Fibroblast of gingiva (primary cell): ENCODE results near the gene FLRT2.

Experiments
- DNase-seq: peaks from one replicate; pipeline ENCODE4 v3.0.0-alpha.2; 2011; ENCODE audit warnings: low read depth

FLRT2 gene

DNA sequence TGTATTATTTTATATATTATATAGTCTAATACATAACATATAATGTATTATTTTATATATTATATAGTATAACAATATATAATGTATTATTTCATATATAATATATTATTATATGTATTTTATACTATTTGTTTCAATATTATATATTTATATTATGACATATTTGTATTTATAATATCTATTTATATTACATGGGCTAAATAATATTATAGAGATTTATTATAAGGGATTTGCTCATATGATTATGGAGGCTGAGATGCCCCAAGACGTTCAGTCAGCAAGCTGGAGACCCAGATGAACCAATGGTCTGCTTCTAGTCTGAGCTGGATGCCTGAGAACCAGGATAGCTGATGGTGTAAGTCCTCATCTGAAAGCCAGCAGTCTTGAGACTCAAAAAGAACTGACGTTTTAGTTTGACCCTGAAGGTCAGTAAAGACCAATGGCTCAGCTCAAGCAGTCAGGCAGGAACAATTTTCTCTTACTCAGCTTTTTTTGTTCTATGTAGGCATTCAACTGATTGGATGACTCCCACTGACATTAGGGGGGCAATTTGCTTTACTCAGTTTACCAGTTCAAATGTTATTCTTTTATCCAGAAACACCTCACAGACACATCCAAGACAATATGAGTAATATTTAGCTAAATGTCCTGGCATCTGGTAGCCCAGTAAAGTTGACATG is 130.4 kb downstream of the FLRT2 start:
- no peak for DNase-seq

DNA sequence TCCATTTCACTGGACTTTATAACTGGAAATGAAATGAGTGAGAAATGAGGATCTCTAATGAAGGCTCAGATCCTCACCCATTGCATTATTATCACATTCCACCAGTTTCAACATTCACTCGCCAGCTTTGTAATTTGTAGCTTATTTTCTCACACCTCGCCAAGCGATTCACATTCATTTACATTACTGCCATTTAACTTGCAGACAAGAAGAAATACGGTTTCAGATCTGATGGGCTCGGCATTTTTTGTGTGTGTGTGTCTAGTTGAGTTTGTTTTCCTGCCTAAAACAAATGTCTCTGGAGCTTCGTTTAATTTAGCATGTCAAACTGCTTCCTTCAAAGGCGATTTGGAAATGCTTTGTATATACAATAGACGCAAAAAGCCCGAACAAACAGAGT is 132.2 kb downstream of the FLRT2 start:
- no peak for DNase-seq

DNA sequence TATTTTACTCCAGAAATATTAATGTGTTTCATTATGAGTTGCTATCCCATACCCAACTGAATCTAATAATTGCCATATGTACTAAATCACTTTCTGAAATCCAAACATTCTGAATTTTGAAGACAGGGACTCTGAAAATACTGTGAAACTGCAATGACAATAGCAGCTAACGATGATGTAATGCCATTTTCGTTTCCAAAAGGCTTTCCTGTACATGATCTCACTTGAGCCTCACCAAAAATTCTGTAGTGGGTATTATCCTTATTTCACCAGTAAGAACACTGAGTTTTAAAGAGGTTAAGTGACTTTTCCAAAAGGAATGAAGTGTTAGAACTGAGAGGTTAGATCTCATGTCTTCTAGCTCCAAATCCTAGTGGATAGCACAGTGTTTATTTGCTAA is 133.3 kb downstream of the FLRT2 start:
- no peak for DNase-seq

DNA sequence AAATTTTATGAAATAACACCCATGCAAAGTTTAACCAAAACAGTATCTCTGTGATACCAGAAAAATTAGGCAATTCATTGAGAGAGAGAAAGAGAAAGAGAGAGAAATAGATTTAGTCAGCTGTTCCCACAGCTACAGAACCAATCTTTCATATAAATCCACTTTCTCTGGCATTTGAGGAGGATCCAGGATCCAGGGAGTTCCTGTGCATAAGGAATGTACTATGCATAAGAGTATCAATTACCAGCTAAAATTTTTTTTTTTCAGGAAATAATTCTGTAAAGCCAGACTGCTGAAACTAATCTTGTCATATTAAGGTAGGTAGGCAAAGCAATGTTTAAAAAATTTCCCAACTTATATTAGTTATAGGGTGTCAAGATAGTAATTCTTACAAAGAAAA is 133.7 kb downstream of the FLRT2 start:
- DNase-seq = no peak

- peak; percentile 48 for DNase-seq
Observed at GRCh38 chr14:85675957-85676356, 146.0 kb downstream of the FLRT2 start.

- DNase-seq = peak; percentile 21
Observed at GRCh38 chr14:85686908-85687307, 157.0 kb downstream of the FLRT2 start.

DNA sequence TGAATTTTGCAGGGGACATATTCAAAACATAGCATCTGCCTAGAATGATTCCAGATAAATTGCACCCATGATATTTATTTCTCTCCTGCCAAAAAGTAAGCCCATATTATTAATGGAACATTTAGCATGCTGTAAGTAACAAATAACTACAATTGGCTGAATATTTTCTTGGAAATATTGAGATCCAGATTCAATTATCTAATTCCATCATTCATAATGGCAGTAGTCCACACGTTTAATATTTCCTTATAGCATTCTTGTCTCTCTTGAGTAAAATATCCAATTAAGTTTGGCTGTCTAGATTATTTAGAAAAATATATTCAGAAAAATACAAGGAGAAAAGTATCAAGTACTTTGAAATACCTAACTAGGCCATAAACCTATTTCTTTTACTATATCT is 157.5 kb downstream of the FLRT2 start:
- no peak for DNase-seq

GRCh38 chr14:85688006-85688405 is 158.1 kb downstream of the FLRT2 start:
- peak; percentile 78 for DNase-seq

GRCh38 chr14:85695300-85695699 is 165.4 kb downstream of the FLRT2 start:
- DNase-seq = no peak

GRCh38 chr14:85701116-85701515 is 171.2 kb downstream of the FLRT2 start:
- no peak for DNase-seq

- no peak for DNase-seq
Observed at GRCh38 chr14:85701763-85702162, 171.8 kb downstream of the FLRT2 start.

DNA sequence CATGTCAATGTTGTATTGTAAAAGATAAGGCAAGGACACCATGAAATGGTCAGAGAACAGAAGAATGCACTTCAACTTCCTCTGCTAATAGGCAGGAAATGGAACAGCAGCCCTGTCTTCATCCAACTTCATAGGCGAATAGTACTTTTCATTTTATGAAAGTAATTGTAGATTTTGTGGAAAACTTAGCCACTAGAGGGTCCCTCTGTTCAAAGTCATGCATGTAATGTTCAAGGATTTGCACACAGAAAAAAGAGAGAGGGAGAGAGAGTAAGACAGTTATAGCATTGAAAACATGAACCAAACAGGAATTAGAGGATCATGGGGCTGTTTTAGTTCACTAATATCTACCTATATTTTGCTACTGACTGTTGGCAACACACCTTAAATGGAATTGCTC is 172.2 kb downstream of the FLRT2 start:
- DNase-seq = no peak

GRCh38 chr14:85702997-85703396 is 173.1 kb downstream of the FLRT2 start:
- DNase-seq = peak; percentile 45
